GM15510 (cell line): ENCODE measurements around the gene PAXX.

Source experiments
- POLR2A ChIP-seq: IDR thresholded peaks from 3 replicates; pipeline ENCODE4 v1.6.1; 2011; ENCODE audit warnings: borderline replicate concordance; ENCODE audit not compliant: insufficient read length; ENCODE audit errors: extremely low read depth

Gene PAXX

GRCh38 chr9:136981588-136982231 is 10.5 kb upstream of the PAXX start:
- TF ChIP-seq POLR2A: no peak

GRCh38 chr9:136982232-136983051 is 9.8 kb upstream of the PAXX start, which contains the start of gene LCNL1:
Gene LCNL1 (plus strand): TSS chr9:136982993. CDS start chr9:136983587, 594 bp downstream.
- no peak for TF ChIP-seq POLR2A

DNA sequence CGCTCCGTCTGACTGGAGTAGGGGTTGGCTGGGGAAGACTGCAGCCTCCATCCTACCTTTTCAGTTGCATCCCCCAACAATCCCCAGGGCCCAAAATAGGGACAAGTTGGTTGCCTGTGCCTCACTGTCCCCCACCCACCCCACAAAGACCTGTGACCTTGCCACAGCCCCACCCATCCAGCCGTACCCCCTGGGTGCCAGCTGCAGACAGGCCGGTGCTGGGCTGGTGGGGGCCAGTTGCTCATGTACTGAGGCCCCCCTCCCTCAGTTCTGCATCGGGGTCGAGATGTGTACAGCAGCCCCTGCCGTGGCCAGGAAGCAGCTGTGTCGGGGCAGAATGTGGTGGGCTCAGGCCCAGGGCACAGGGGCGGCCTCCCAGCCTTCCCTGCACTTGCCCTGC is 9.1 kb upstream of the PAXX start:
- TF ChIP-seq POLR2A: no peak

DNA sequence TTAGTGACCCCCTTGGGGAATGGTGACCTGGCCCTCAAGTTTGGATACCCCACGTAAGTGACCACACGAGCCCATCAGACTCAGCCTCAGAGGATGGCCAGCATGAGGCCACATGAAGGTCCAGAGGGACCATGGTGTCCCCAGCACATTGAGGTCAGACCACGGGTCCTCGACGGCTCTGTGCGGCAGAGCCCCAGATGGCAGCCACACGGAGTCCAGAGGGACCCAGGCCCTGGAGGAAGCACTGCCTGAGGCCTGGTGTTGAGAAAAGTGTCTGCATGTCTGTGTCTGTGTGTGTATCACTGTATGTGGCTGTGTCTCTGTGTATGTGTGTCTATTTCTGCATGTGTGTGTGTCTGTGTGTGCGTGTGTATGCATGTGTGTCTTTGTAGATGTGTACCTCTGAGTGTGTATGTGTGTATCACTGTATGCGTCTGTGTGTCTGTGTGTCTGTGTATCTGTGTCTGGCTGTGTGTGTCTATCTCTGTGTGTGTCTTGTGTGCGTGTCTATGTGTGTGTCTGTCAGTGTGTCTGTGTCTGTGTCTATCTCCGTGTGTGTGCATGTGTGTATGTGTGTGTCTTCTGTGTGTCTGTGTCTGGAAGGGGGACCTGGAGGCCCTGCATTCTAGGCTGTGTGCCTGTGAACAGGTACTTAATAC is 8.4 kb upstream of the PAXX start:
- TF ChIP-seq POLR2A: no peak

- TF ChIP-seq POLR2A: no peak
Observed at GRCh38 chr9:136984464-136985026, 7.7 kb upstream of the PAXX start.

- TF ChIP-seq POLR2A: no peak
Observed at GRCh38 chr9:136985027-136985602, 7.1 kb upstream of the PAXX start.

GRCh38 chr9:136985853-136986252 is 6.4 kb upstream of the PAXX start:
- no peak for TF ChIP-seq POLR2A

- TF ChIP-seq POLR2A: no peak
Observed at GRCh38 chr9:136988872-136989271, 3.4 kb upstream of the PAXX start.

DNA sequence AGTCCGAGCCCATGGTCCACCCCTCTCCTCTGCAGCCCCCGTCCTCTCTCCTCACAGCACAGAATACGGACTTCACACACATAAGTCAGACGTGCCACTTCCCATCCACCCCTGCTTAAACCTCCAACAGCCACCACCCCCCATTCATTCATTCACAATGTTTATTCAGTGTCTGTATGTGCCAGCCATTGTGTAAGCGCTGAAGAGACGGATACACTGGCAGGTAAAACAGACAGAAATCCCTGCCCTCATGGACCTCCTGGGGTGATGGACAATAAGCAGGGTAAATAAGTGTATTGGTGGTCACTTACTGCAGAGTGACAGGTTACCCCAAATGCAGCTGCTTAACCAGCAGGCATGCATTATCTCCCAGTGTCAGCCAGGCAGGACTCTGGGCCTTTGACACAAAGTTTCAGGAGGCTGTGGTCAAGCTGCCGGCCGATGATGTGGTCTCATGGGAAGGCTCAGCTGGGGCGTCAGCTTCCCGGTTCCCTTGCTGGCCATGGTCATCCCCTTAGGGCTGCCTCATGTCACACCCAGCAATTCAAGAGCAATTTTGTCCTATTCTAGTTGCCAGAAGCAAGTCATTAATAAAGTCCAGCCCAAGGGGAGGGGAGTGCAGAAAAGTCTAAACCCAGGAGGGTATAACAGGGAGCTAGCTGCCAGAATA is 1.8 kb upstream of the PAXX start:
- no peak for TF ChIP-seq POLR2A

DNA sequence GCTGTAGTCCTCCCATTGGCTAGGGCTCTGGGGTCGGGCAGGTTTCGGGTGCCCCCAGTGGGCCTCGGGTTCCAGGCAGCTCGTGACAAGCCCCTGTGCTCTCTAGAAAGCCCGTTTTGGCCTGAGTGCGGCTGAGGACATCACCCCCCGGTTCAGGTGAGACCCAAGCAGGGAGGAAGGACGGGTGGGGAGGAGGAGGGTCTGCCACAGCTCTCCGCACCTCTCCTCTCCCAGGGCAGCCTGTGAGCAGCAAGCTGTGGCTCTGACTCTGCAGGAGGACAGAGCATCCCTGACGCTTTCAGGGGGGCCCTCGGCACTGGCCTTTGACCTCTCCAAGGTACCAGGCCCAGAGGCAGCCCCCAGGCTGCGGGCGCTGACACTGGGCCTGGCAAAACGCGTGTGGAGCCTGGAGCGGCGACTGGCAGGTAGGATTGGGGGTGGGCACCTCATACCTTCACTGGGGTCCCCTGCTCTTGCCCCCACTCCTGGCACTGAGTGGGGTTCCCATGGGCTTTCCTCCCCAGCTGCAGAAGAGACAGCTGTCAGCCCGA is 672 bp downstream of the PAXX start:
- TF ChIP-seq POLR2A: no peak

DNA sequence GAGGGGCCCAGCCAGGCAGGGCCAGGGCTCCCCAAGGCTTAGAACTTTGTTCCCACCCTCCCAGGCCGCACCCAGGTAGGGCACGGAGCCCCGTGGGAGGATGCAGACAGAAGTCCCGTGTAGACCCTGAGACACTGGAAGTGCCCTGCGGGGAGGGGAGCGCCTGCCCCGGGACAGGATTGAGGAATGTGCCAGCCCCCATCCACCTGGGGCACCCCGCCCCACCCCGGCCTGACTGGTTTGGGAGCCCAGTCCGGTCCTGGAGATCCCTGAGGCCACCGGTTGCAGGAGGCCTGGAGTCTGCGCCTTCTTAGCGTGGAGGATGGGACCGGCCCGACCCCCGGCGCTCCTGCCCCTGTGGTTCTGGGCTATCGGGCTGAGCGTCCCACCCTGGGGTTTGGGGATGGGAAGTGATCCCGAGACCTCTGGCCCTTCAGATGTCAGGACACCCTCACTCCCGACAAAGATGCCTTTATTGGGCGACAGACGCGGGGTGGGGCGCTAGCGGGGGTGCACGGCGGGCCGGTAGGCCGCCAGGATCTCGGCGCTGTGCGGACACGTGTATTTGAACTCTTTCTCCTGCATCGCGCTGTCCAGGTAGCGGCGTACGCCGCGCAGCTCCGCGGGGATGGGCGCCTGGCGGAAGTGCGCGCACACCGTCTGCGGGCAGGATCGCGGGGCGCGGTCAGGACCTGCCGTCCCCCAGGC is 2.1 kb downstream of the PAXX start:
- TF ChIP-seq POLR2A: no peak

GRCh38 chr9:136994888-136995230 is 2.6 kb downstream of the PAXX start:
- no peak for TF ChIP-seq POLR2A

DNA sequence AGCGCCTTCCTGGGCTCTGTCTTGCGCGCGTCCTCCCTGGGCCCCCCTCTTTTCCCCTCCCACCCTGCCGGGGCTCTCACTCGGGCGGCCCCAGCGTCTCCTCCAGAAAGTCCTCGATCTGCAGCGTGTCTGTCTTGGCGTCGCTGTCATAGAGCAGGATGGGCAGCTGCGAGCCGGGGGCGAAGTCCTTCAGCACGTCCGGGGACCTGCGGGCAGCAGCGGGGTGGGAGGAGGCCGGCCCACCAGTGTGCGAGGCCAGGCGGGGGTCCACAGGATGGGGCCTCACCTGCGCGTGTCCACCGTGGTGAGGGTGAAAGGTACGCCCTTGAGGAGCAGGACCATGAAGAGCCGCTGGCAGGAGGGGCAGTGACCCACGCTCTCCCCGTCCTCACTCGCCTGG is 3.1 kb downstream of the PAXX start:
- no peak for TF ChIP-seq POLR2A

DNA sequence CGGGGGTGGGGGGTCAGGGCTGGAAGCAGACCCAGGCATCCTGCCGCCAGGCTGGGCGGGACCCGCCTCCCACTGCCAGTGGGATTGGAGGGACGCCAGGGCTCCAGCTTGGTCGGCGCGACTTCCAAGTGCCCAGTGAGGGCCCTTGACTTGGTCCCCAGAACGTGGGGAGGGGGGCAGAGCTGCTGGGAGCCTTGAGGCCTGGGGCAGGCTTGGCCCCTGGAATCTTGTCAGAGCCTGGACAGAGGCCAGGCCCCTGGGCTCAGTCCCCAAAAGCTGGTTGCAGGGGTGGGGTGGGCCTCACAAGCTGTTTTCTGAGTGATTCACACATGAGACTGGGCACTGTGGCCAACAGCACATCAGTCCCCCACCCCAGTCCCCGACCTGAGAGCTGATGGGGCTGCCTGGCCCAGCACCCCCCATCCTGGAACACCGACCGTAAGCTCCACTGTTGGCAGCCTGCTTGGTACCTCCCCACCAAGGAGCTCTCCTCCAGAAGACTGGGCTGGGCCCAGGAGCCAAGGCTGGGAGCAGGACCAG is 3.6 kb downstream of the PAXX start:
- TF ChIP-seq POLR2A: no peak
